HG03565 (cell line): ENCODE measurements around the gene PROSER3.

Experiments
- ATAC-seq: cut with Tn5 transposase; IDR thresholded peaks from one replicate; pipeline ENCODE4 v1.9.1; 2021; ENCODE audit warnings: mild to moderate bottlenecking, moderate library complexity; ENCODE audit not compliant: unreplicated experiment

The PROSER3 gene

DNA sequence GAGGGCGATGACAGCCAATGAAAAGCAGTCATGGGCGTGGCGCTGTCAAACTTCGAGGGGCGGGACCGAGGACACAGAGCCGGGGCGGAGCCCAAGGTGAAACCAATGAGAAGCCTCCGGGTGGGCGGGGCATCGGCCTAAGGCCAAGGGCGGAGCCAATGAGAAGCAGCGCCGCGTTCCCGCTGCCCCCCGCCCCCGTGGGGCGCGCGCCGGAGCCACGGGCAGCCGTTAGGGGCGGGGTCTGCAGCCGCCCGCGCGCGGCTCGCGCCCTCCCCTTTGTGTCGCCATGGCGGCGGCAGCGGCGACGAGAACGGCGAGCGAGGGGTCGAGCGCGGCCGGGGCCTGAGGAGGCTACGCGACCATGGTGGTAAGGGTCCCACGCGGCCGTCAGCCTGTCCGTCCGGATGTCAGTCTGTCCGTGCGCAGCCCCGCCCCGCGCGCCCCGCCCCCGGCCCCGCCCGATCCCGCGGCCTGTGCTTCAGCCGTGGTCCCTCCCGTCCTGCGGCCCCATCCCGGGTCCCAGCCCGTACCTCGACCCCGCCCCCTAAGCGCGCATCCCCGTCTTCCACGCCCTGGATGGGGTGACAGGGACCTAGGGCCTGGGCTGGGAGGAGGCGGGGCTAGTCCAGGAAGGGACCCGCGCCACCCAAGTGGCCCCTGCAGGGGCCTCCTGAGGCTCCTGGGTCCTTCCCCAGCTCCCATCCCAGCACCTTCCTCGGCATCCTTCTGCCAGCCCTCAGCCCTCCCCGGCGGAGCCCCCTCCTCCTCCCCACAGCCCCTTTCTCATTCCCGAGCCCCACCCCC is 17.5 kb downstream of the PROSER3 start, which contains the start of gene ARHGAP33:
Gene ARHGAP33 (plus strand): TSS at position 267 of the 804 bp plus-strand sequence. CDS start 95 bp downstream, at position 362.
- peak; percentile 92 for ATAC-seq

DNA sequence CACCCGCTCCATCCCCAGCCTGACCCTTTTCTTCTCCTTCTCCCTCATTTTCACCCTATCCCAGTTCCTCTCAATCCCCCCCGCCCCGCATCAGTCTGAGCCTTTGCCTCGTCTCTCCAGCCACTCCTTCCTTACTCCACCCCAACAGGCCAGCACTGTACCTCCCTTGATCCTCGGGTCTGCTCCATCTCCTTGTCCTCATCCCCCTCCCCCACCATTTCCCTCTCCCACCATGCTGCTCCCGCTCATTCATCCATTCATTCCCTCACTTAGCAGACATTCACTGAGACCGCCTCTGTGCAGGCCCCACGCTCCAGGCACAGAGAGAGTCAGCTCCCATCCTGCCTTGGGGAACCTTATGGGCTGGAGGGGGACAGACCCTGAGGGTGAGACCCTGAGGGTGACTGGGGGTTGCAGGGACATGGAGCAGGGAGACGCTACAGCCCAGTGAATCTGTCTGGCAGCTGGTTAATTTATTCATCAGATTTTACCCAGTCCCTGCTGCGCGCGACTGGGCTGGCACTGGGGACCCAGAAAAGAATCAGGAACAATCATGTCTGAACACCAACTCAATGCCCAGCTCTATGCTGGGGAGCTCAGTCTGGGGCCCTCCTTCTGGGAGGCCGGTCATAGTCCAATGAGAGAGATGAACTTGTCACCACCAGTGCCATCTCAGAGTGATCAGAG is 18.3 kb downstream of the PROSER3 start:
- ATAC-seq: no peak

- ATAC-seq: no peak
Measured at GRCh38 chr19:35777086-35777841, 19.3 kb downstream of the PROSER3 start.

- no peak for ATAC-seq
Measured at GRCh38 chr19:35777961-35778360, 20.0 kb downstream of the PROSER3 start.

- no peak for ATAC-seq
Measured at GRCh38 chr19:35779033-35779432, 21.1 kb downstream of the PROSER3 start.

GRCh38 chr19:35780058-35780457 is 22.1 kb downstream of the PROSER3 start:
- no peak for ATAC-seq

- no peak for ATAC-seq
Measured at GRCh38 chr19:35780717-35781116, 22.7 kb downstream of the PROSER3 start.

DNA sequence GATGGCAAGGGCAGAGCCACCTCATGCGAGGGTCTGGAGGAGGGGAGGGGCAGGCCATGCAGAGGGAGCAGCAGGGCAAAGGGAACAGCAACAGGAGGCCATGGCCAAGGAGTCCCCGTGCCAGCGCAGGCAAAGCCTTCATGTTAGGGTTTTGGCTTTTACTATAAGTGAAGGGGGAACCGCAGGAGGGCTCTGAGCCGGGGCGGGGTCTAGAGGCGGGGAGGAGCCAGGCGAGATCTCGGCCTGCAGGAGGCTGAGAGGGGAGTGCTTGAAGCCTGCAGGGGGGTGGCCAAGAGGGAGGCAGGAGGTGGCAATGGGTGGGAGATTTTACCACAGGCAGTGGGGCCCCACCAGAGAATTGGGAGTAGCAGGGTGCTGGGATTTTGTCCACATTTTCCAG is 23.7 kb downstream of the PROSER3 start:
- ATAC-seq: no peak

GRCh38 chr19:35782589-35782988 is 24.6 kb downstream of the PROSER3 start:
- no peak for ATAC-seq

DNA sequence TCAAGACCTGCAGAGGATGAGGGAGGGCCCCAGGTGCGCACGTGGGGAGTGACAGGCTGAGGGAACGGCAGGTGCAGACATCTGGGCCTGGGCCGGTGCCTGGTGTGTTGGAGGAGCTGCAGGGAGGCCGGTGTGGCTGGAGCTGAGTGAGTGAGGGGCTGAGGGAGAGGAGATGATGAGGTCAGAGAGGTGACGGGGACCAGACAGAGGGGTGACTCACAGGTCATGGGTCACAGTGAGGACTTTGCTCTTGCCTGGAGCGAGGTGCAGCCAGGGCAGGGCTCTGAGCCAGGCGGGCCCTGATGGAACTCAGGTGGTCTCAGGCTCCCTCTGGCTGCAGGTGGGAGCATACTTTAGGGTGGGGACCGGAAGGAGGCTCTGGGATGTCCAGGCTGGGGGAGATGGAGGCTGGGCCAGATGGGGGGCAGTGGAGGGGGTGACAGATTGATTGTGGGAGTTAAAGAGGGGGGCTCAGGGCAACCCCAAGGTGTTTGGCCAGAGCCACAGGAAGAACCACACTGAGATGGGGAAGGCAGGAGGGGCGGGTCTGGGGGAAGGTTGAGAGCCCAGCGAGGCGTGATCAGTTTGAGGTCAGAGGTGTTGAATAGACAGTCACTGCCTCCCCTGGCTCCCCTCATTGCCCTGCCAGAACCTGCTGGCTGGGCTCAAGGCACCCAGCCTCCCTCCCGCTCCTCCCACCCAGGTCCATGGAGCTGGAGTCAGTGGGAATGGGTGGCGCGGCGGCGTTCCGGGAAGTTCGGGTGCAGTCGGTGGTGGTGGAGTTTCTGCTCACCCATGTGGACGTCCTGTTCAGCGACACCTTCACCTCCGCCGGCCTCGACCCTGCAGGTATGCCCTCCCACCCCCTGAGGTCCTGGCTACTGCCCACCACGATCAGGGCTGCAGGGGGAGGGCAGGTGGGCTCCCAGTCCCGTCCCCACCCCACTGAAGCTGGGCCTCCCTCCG is 25.8 kb downstream of the PROSER3 start:
- no peak for ATAC-seq

- no peak for ATAC-seq
Measured at GRCh38 chr19:35784503-35785338, 26.7 kb downstream of the PROSER3 start.

GRCh38 chr19:35785339-35785627 is 27.3 kb downstream of the PROSER3 start:
- ATAC-seq: no peak

- no peak for ATAC-seq
Measured at GRCh38 chr19:35786299-35787160, 28.6 kb downstream of the PROSER3 start.

DNA sequence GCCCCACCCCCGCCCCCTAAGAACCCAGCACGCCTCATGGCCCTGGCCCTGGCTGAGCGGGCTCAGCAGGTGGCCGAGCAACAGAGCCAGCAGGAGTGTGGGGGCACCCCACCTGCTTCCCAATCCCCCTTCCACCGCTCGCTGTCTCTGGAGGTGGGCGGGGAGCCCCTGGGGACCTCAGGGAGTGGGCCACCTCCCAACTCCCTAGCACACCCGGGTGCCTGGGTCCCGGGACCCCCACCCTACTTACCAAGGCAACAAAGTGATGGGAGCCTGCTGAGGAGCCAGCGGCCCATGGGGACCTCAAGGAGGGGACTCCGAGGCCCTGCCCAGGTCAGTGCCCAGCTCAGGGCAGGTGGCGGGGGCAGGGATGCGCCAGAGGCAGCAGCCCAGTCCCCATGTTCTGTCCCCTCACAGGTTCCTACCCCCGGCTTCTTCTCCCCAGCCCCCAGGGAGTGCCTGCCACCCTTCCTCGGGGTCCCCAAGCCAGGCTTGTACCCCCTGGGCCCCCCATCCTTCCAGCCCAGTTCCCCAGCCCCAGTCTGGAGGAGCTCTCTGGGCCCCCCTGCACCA is 29.3 kb downstream of the PROSER3 start:
- ATAC-seq: no peak

DNA sequence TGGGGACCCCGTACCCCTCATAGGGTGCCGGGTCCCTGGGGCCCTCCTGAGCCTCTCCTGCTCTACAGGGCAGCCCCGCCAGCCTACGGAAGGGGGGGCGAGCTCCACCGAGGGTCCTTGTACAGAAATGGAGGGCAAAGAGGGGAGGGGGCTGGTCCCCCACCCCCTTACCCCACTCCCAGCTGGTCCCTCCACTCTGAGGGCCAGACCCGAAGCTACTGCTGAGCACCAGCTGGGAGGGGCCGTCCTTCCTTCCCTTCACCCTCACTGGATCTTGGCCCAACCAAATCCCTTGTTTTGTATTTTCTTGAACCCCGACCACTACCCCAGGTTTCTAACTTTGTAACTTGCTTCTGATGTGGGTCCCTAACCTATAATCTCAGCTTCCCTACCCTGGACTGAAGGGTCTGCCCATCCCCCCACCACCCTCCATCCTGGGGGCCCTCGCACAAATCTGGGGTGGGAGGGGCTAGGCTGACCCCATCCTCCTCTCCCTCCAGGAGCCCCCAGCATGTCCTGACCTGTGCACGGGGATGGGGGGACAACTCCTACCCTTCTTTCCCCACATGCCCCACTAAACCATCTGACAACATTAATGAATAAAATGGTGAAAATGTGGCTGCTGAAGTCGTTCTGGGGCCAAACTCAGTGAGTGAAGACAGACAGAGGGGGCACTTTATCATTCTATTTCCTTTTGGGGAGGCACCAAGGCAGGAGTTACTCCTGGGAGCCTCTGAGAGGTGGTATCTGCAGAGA is 30.4 kb downstream of the PROSER3 start:
- no peak for ATAC-seq

DNA sequence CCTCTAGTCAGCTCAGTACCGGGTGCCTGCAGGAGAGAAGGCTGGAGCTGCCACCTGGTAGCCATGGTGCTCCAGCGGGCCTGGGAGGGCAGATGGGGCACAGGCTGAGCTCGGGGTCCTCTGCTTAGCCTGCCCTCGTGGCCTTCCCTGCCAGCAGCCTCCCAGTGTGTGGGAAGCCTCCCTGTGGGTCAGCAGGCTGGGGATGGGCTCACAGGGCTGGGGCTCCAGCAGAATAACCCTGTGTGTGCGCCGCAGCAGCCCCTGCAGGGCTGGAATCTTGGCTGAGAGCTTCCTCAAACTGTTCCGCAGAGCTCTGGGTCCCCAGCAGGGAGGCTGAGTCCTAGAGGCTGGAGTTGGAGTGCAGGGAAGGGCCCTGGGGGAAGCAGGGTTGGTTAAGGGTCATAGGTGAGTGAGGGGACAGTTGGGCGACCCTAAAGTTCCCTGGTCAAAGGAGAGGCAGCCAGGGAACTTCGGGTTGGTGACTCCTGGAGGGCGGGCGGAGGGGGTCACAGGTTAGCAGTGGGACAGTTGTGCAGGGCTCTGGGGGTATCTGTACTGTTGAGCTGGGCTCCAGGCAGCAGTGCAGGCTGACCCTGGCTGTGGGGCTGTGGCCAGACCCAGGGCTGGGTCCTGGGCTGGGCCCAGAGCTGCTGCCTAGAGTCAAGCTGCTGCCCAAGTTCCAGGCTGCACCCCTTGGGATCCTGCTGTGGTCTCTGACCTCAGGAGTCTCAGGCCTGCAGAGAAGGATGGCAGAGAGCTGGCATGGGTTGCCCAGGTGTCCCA is 31.4 kb downstream of the PROSER3 start:
- ATAC-seq: no peak
